CD14-positive monocyte (primary cell): ENCODE data around the gene DOCK4. TPM values are rescaled to one million over a fixed set of nuclear protein-coding genes. Genes with fewer than 3 reads are reported as not detected.

ENCODE experiments used
- DNase-seq, 3 donors: peaks; one replicate each; pipeline ENCODE4 v3.0.0-alpha.2; 2011 to 2022
- H2AFZ ChIP-seq: 2 replicates; pipeline ENCODE4 v1.6.0; 2012; ENCODE audit warnings: mild to moderate bottlenecking, low read depth, low read length, inconsistent platforms; ENCODE audit not compliant: insufficient read depth, poor library complexity, severe bottlenecking
- H3K27ac ChIP-seq, 2 donors: 1 replicate in 1 of 2; 2 replicates in 1 of 2; pipeline ENCODE4 v1.5.1; 2012 to 2013; ENCODE audit warnings: low read length in 2 of 2, control low read depth in 1 of 2, inconsistent platforms in 1 of 2, low read depth in 1 of 2, mild to moderate bottlenecking in 1 of 2
- H3K27me3 ChIP-seq, 2 donors: one replicate each; pipeline versions ENCODE4 v1.6.0 to v1.6.1; 2011 to 2013; ENCODE audit warnings: low read length in 2 of 2; ENCODE audit not compliant: control insufficient read depth in 2 of 2, insufficient read depth in 2 of 2
- H3K36me3 ChIP-seq, 2 donors: replicated peaks in 1 of 2; 1 replicate in 1 of 2; 2 replicates in 1 of 2; pipeline versions ENCODE4 v1.5.1 to v1.6.1; 2012 to 2013; ENCODE audit warnings: low read length in 2 of 2, control low read depth in 1 of 2, inconsistent platforms in 1 of 2, mild to moderate bottlenecking in 1 of 2; ENCODE audit not compliant: insufficient read depth in 2 of 2, control insufficient read depth in 1 of 2
- H3K4me1 ChIP-seq, 2 donors: 1 replicate in 1 of 2; 2 replicates in 1 of 2; pipeline versions ENCODE4 v1.5.1 to v1.6.1; 2012 to 2013; ENCODE audit warnings: low read length in 2 of 2, control low read depth in 1 of 2, inconsistent platforms in 1 of 2, mild to moderate bottlenecking in 1 of 2, moderate library complexity in 1 of 2; ENCODE audit not compliant: insufficient read depth in 2 of 2, control insufficient read depth in 1 of 2
- H3K4me2 ChIP-seq: replicated peaks from 2 replicates; pipeline ENCODE3; 2012; ENCODE audit warnings: low read length, moderate library complexity, mild to moderate bottlenecking; ENCODE audit not compliant: poor library complexity, severe bottlenecking; ENCODE audit errors: extremely low read depth
- H3K4me3 ChIP-seq, 3 experiments: fragments of 200-600 bp in 1 of 3; sonication (generic) in 1 of 3; replicated peaks in 1 of 3; 1 replicate in 2 of 3; 2 replicates in 1 of 3; pipeline ENCODE4 v1.5.1; 2011 to 2013; ENCODE audit warnings: low read length in 3 of 3, mild to moderate bottlenecking in 3 of 3, control low read depth in 2 of 3, low read depth in 2 of 3, inconsistent platforms in 1 of 3, moderate library complexity in 1 of 3
- H3K79me2 ChIP-seq: 2 replicates; pipeline ENCODE4 v1.6.0; 2012; ENCODE audit warnings: mild to moderate bottlenecking, control low read depth, inconsistent platforms, low read length, moderate library complexity; ENCODE audit not compliant: insufficient read depth
- H3K9ac ChIP-seq: 2 replicates; pipeline ENCODE4 v1.6.0; 2017; ENCODE audit warnings: low read length, mild to moderate bottlenecking; ENCODE audit not compliant: insufficient read depth, poor library complexity, severe bottlenecking
- H3K9me3 ChIP-seq, 2 donors: replicated peaks in 1 of 2; 1 replicate in 1 of 2; 2 replicates in 1 of 2; pipeline versions ENCODE4 v1.5.1 to v1.6.1; 2012 to 2013; ENCODE audit warnings: low read length in 2 of 2, control low read depth in 1 of 2; ENCODE audit not compliant: control insufficient read depth in 1 of 2, insufficient read depth in 1 of 2
- H4K20me1 ChIP-seq: 2 replicates; pipeline ENCODE4 v1.6.0; 2012; ENCODE audit warnings: mild to moderate bottlenecking, low read length, control low read depth, moderate library complexity; ENCODE audit not compliant: insufficient read depth
- H3K27ac Mint-ChIP-seq, 7 donors: one replicate each; pipeline ENCODE4 v1.8.0; 2020; ENCODE audit warnings: mild to moderate bottlenecking in 7 of 7, mixed read lengths in 7 of 7, moderate library complexity in 6 of 7, inconsistent platforms in 2 of 7
- H3K27me3 Mint-ChIP-seq, 3 donors: one replicate each; pipeline ENCODE4 v1.8.0; 2021 to 2022; ENCODE audit warnings: low read depth in 3 of 3, mild to moderate bottlenecking in 3 of 3, mixed read lengths in 3 of 3, moderate library complexity in 3 of 3, inconsistent platforms in 1 of 3
- H3K36me3 Mint-ChIP-seq, 2 donors: one replicate each; pipeline ENCODE4 v1.8.0; 2020; ENCODE audit warnings: mixed read lengths in 2 of 2, inconsistent platforms in 1 of 2, mild to moderate bottlenecking in 1 of 2
- H3K4me1 Mint-ChIP-seq: one replicate; pipeline ENCODE4 v1.8.0; 2020; ENCODE audit warnings: mild to moderate bottlenecking, mixed read lengths
- H3K4me3 Mint-ChIP-seq, 2 donors: one replicate each; pipeline ENCODE4 v1.8.0; 2020; ENCODE audit warnings: mild to moderate bottlenecking in 2 of 2, mixed read lengths in 2 of 2, moderate library complexity in 1 of 2
- H3K9me3 Mint-ChIP-seq, 7 donors: one replicate each; pipeline ENCODE4 v1.8.0; 2020 to 2022; ENCODE audit warnings: mixed read lengths in 7 of 7, mild to moderate bottlenecking in 6 of 7, moderate library complexity in 6 of 7, inconsistent platforms in 2 of 7
- WGBS: methylation state at CpG from one replicate; pipeline ENCODE4 v1.1.5; 2013; ENCODE audit warnings: missing lambda C conversion rate; ENCODE audit not compliant: insufficient coverage; 5-methylcytosine and 5-hydroxymethylcytosine counted together
- intact Hi-C, 2 donors: fragments of 100-400 bp; cut with micrococcal nuclease; formaldehyde crosslinking; loops; one replicate each; pipeline versions ENCODE4 v1.15.0 to v1.15.1; 2023
- polyA plus RNA-seq, 3 donors: library from polyadenylated mRNA; depleted of rRNA in 1 of 3; unstranded in 2 of 3; stranded (reverse) in 1 of 3; fragments of 300-500 nt in 2 of 3; fragments of >200 nt in 1 of 3; fragmentation: Illumina TruSeq in 2 of 3; gene quantifications; 1 replicate in 2 of 3; 2 replicates in 1 of 3; pipeline ENCODE4 v1.2.3, GENCODE V29; 2012 to 2021
- TF ChIP-seq, protein P1 (sequence below): fragments of 200-600 bp; IDR thresholded peaks from one replicate; pipeline ENCODE4 v1.8.0; 2022; ENCODE audit warnings: antibody characterized with exemption, mild to moderate bottlenecking

The DOCK4 gene
- polyA plus RNA-seq, 3 donors = 1.3 to 5.0 (median 2.7) TPM

DNA sequence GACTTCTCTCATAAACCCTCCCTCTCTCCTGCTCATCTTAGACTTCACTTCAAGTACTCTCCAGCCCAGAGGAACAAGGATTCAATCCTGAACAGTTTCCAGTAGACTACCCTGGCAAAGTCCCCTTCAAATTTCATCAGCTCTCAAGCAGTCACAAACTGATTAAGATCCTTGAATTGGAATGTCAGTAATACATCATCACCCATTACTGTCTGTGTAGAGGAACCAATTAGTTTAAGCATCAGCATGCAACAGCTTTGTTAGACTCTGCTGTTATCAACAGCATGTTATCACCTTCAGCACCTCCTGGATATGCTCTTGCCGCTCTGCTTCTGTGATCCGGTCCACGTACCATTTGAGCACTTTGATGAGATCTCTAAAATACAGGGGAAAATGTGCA, 336.9 kb downstream of the DOCK4 start:
- Mint-ChIP-seq H3K27me3 (peaks cover 0 to 2% (median 0%) of the 10 kb centered on the region in 3 donors), H3K4me3 (no peak overlapping the region), H3K27ac (no peak overlapping the region), H3K9me3 (no peaks in the 10 kb centered on the region), H3K4me1 (no peaks in the 10 kb centered on the region), H3K36me3 (no peaks in the 10 kb centered on the region)
- Histone ChIP-seq H3K79me2 (no peaks in the 10 kb centered on the region), H3K27me3 (no peaks in the 10 kb centered on the region), H3K4me3 (no peak overlapping the region), H3K36me3 (no peaks in the 10 kb centered on the region), H4K20me1 (no peaks in the 10 kb centered on the region), H3K9ac (no peak overlapping the region), H3K4me2 (no peak overlapping the region), H3K4me1 (no peaks in the 10 kb centered on the region), H3K9me3 (no peaks in the 10 kb centered on the region), H3K27ac (no peak overlapping the region), H2AFZ (no peak overlapping the region)
- TF ChIP-seq, protein P1, sequence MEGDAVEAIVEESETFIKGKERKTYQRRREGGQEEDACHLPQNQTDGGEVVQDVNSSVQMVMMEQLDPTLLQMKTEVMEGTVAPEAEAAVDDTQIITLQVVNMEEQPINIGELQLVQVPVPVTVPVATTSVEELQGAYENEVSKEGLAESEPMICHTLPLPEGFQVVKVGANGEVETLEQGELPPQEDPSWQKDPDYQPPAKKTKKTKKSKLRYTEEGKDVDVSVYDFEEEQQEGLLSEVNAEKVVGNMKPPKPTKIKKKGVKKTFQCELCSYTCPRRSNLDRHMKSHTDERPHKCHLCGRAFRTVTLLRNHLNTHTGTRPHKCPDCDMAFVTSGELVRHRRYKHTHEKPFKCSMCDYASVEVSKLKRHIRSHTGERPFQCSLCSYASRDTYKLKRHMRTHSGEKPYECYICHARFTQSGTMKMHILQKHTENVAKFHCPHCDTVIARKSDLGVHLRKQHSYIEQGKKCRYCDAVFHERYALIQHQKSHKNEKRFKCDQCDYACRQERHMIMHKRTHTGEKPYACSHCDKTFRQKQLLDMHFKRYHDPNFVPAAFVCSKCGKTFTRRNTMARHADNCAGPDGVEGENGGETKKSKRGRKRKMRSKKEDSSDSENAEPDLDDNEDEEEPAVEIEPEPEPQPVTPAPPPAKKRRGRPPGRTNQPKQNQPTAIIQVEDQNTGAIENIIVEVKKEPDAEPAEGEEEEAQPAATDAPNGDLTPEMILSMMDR = no peak
- WGBS = no CpG with 5 or more reads among the region's 3 CpGs
- intact Hi-C loops = no loop called here
- DNase-seq = no peak

DNA sequence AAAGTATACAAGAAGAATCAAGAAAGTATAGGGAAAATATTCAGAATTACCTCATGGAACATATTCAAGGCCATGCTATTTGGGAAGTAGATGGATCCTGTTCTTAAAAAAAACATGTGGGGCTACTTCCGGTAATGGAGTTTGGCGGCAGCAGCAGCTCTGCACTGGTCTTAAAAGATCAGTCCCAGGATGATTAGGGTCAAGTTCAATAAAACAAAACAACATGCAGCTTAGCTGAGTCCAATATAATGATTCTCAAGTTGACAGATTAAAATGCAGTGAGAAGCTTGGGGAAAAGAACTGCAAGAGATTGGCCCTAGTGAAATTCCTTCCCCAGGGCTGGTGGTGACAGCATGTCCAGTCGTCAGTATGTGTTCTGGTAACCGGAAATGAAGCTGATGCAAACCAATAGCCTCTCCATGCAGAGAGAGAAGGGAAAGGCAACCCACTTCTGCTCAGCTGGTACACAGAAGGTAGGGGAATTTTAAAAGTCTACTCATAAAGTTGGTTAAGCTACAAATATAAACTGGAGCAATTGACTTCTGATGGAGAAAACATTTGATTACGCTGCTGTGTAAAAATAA, 338.8 kb downstream of the DOCK4 start:
- Mint-ChIP-seq H3K4me3 (no peak overlapping the region), H3K27me3 (peaks cover 0 to 2% (median 0%) of the 10 kb centered on the region in 3 donors), H3K9me3 (no peaks in the 10 kb centered on the region), H3K36me3 (no peaks in the 10 kb centered on the region), H3K27ac (no peak overlapping the region), H3K4me1 (no peaks in the 10 kb centered on the region)
- TF ChIP-seq, protein P1 = no peak
- no peak overlapping the region for H2AFZ ChIP-seq
- H4K20me1 ChIP-seq = no peaks in the 10 kb centered on the region
- no peak overlapping the region for H3K9ac ChIP-seq
- intact Hi-C loops = no loop called here
- H3K36me3 ChIP-seq = no peaks in the 10 kb centered on the region
- H3K4me3 ChIP-seq = no peak overlapping the region
- H3K4me2 ChIP-seq = no peak overlapping the region
- no peak for DNase-seq
- H3K9me3 ChIP-seq = no peaks in the 10 kb centered on the region
- H3K79me2 ChIP-seq = no peaks in the 10 kb centered on the region
- no peak overlapping the region for H3K27ac ChIP-seq
- WGBS = 95% methylated on average over 4 of the region's 5 CpGs
- no peaks in the 10 kb centered on the region for H3K4me1 ChIP-seq
- H3K27me3 ChIP-seq = no peaks in the 10 kb centered on the region
